GM10266 (cell line): Measurements from ENCODE around the gene FSHR.

Experiments
- DNase-seq: peaks from one replicate; pipeline ENCODE4 v3.0.0; 2012; ENCODE audit errors: extremely low spot score
- TF ChIP-seq, protein P1 (sequence below): IDR thresholded peaks from 2 replicates; pipeline ENCODE4 v1.5.1; 2012; ENCODE audit warnings: mild to moderate bottlenecking, low read depth; ENCODE audit not compliant: control insufficient read depth, insufficient read depth; ENCODE audit errors: missing control alignments

Gene FSHR

DNA sequence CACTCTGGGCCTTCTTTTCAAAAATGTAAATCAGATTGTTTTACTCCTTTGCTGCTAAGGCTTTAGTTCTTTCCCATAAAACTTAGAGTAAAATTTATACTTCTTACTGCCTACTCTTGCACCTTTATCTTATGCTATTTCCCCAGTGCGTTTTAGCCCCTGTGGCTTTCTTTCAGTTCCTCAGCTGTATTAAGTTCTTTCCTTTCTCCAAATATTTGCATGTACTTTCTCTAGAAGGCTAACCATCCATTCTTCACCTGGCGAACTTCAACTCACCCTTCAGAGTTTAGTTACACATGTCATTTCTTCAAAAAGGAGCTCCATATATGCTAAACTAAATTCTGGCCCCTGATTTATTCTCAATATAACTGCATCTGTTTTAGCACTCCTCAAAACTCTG is 160.7 kb downstream of the FSHR start:
- no peak for DNase-seq
- TF ChIP-seq, protein P1, sequence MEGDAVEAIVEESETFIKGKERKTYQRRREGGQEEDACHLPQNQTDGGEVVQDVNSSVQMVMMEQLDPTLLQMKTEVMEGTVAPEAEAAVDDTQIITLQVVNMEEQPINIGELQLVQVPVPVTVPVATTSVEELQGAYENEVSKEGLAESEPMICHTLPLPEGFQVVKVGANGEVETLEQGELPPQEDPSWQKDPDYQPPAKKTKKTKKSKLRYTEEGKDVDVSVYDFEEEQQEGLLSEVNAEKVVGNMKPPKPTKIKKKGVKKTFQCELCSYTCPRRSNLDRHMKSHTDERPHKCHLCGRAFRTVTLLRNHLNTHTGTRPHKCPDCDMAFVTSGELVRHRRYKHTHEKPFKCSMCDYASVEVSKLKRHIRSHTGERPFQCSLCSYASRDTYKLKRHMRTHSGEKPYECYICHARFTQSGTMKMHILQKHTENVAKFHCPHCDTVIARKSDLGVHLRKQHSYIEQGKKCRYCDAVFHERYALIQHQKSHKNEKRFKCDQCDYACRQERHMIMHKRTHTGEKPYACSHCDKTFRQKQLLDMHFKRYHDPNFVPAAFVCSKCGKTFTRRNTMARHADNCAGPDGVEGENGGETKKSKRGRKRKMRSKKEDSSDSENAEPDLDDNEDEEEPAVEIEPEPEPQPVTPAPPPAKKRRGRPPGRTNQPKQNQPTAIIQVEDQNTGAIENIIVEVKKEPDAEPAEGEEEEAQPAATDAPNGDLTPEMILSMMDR: no peak

GRCh38 chr2:48991415-48992131 is 162.7 kb downstream of the FSHR start:
- TF ChIP-seq, protein P1: no peak
- DNase-seq: no peak

- DNase-seq: no peak
- TF ChIP-seq, protein P1: no peak
Observed at GRCh38 chr2:48984922-48985321, 169.4 kb downstream of the FSHR start.

- DNase-seq: no peak
- TF ChIP-seq, protein P1: no peak
Observed at GRCh38 chr2:48983551-48983950, 170.8 kb downstream of the FSHR start.

GRCh38 chr2:48982887-48983435 is 171.4 kb downstream of the FSHR start:
- TF ChIP-seq, protein P1: no peak

GRCh38 chr2:48980846-48981245 is 173.5 kb downstream of the FSHR start:
- TF ChIP-seq, protein P1: no peak
- DNase-seq: no peak

More at GRCh38 chr2:48982887-48983435, 171.4 kb downstream of the FSHR start:
- no peak for DNase-seq

DNA sequence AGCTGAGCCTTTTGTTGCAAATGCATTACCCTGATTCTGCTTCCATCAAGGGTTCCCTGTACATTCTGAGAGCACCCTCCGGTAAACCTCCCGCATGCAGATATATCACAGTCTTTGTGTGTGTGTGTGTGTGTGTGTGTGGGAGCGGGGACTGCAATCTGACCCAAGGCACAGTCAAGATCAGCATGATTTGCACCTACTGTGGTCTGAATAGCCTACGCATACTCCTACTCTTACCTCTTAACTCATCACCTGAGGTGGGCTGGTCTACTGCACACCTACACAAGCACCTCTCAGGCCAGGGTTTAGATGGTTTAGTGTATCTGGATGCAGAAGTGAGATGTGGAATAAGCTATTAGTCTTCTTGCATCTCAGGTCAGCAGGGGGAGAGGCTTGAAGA is 174.6 kb downstream of the FSHR start:
- no peak for DNase-seq
- TF ChIP-seq, protein P1: no peak
